NAMALWA (cell line): ENCODE measurements around the gene ENTPD8.

Experiments
- DNase-seq: peaks from one replicate; pipeline ENCODE4 v3.0.0-alpha.2; 2015; ENCODE audit warnings: low spot score

Gene ENTPD8

DNA sequence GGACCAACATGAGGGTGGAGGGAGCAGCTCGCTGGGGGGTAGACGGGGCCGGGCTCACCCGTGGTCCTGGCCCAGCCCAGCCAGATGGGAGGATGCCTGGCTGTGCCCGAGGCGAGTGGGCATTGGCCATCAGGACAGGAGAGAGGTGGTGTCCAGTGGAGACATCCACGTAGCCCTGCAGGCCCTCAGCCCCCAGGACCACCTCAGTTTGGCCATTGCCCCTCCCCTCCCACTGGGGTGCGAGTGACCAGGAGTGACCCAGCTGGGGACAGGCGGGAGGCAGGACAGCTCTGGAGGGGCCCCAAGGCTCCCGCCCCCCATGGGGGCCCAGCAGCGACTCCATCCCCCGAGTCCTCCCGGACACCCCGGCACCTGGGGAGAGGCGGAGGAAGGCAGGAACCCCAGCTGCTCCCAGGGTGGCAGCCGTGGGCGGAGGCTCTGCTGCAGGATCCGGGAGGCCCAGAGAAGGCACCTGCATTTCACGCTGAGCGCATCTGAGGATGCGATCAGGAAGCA, 9.7 kb downstream of the ENTPD8 start:
- no peak for DNase-seq

DNA sequence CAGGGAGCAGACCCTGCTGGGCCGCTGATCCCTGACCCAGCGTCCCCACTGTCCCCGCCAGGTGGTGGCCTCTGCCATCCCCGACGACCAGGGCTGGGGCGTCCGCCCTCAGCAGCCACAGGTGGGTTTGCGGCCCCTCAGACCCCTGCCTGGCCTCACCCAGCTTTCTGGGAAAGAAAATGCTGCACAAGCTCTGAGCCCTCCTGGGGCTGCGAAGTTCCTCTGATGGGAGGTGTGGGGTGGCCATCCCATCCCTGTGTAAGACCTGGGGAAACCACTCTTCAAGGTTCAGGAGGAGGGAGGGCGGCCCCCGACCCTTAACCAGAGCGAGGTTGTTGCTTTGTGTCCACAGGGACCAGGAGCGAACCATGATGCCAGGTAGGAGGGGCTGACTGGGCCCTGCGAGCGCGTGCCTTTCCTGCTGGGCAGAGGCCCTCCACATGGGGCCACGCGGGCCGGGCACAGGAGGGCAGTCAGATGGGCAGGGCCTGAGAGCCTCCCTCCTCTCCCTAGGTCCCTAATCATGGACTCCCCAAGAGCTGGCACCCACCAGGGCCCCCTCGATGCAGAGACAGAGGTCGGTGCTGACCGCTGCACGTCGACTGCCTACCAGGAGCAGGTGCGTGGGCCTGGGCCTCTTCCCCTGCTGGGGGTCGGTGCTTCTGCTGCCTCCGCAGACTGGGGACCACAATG, 10.3 kb downstream of the ENTPD8 start:
- DNase-seq: no peak

DNA sequence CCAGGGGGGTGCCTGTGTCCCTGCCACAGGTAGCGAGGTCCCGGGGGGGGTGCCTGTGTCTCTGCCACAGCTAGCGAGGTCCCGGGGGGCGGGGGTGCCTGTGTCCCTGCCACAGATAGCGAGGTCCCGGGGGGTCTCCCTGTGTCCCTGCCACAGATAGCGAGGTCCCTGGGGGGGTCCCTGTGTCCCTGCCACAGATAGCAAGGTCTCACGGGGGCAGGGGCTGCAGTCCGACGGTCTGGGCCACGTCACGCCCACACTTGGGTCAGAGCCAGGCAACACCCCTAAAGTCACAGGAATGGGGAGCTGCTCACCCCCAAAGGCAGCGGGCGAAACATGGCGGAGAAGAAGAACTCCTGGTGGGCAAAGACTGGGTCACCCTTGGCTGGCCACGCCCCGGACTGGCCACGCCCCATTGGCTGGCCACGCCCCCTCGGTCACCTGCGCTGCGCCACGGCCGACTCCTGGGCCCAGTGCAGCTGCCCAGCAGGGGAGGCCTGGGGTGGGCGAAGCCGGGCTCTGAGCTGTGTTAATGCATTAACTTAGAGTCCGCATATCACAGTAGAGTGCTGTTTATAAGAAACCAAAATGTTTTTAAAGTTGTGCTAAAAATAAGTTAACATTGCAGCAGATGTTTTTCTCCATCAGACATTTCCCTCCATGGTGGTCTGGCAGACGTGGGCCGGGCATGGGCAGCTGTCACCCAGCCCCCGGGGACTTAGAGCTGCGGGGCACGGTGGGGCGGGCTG, 11.0 kb downstream of the ENTPD8 start:
- peak; percentile 77 for DNase-seq

DNA sequence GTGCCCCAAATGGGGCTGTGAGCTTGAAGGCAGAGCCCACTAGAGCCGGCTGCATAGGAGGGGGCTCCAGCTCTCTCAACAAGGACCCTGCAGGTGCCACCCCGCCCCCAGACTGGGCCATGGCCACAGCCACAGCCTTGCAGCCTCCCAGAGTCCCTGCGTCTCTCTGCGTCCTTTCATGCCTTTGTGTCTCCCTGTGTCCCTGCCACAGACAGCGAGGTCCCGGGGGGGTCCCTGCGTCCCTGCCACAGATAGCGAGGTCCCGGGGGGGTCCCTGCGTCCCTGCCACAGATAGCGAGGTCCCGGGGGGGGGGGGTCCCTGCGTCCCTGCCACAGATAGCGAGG, 11.6 kb downstream of the ENTPD8 start:
- DNase-seq: peak; percentile 51

DNA sequence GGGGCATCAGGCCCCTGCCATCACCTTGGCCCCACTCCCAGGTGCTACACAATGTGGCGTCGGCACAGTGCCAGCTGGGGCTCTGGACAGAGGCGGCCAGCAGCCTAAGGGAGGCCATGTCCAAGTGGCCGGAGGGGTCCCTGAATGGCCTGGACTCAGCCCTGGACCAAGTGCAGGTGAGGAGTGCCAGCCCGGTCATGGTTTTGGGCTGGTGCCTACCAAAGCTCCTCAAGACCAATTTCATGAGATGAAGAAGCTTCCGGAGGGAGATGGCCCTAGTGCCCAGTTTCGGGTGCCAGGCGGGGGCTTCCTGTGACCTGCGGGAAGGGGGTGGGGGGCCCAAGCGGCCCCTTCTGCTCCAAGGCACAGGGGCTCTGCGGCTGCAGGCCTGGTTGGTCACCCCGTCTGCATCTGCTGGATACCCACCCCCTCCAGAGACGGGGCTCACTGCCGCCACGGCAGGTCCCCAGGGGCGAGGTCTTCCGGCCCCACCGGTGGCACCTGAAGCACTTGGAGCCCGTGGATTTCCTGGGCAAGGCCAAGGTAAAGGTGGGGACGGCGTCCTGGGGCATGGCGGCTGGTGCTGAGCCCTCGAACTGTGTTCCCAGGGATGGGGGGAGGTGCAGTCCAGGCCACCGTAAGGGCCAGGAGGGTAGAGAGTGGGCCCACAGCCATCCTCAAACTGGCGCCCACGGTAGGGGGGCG, 12.2 kb downstream of the ENTPD8 start:
- DNase-seq: peak; percentile 52

DNA sequence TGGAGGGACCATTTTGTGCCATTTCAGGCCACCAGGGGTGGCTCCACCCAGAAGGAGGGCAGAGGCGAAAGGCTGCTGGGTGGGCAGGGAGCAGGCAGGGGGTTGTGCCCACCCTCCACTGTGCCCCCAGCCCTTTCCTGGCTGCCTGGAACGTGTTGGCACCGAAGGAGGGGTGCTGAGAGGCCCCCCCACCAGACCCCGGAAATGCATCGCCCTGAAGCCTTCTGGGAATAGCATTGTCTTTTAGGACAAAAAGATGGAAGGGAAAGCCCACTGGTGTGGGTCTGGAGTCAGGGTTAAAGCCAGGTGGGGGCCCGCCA, 12.9 kb downstream of the ENTPD8 start:
- DNase-seq: no peak

DNA sequence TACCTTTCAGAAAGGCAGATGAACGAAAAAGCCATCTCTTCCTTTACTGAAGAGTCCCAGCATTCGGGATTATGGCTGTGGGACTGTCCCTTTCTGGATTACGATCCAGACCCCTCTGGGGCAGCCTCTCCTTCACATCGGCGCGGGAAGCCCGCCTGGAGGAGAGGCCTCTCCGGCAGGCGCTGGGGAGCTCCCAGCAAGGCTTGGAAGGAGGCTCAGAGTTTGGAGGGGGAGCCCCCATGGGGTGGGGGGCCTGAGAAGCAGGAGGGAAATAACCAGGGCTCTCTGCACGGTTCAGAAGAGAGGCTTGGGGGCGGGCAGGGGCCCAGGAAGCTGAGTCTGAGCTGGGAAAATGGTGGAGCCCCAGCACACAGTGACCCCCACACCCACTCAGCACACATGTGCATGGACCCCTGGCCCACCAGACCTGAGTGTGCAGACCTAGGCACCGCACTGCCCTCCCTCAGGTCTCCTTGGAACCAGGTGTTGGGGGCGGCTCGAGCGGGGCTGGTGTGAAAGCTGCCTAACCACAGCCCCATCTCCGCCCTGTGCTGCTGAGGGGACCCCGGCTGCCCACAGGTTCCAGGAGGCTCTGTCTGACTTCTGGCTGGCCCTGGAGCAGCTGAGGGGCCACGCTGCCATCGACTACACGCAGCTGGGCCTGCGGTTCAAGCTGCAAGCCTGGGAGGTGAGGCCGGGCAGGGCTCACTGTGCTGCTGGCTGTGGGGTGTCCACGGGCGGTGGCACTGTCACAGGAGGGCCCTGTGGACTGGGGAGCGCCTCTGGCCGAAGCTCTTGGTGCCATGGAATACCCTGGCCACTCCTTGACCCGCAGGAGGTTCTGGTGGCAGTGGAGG, 13.5 kb downstream of the ENTPD8 start:
- DNase-seq: peak; percentile 38

DNA sequence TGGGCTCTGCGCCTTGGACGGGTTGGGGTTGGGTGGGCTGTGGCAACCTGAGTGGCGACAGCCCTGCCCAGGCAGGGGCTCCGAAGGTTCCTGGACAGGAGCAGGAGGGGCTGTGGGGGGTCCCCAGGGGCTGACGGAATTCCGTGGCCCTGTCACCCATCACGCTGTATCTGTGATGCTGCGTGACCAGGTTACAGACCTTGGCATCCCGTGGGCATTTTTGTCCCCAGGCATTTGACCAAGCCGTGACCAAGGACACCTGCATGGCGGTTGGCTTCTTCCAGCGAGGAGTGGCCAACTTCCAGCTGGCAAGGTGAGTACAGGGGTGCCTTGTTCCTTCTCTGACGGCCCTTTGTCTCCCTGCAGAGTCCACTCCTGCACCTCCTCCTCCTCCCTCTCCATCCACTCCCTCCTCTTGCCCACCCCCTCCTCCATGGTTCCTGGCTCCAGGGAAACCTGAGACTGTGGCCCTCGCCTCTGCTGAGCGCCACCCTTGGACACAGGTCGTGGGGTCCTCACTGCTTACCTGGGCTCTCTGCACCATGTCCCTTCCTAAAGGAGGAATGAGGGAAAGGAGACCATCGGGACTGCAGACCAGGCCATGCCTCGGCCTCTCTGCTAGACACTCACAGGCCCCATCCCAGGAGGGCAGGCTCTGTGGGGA, 15.0 kb downstream of the ENTPD8 start:
- no peak for DNase-seq

DNA sequence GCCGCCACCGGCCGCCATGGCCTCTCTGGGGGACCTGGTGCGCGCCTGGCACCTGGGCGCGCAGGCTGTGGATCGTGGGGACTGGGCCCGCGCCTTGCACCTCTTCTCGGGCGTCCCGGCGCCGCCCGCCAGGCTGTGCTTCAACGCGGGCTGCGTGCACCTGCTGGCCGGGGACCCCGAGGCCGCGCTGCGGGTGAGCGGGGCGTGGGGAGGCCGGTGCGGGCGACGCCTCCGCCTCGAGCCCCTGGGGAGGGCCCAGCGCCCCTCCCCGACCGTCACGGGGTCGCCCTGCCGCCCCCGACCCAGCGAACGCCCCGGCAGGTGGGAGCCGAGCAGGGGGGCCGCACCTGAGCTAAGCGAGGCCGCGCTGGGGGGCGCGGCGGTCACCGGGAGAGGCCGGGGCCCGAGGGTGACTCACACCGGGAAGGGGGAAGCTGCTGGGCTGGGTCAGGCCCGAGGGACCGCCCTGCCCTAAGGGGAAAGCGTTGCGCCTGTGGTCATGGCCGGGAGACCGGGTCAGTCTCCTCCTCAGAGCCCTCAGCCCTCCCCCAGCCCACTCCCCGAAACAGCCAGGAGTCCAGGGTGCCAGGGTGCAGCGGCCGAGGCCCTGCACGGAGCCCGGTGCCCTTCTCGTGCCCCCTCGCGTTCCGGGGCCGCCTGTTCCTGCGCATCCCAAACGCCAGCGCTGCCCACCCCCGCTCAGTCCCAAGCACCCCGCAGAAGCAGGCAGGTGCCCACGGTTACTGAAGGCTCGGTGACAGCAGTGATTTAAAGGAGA, 17.5 kb downstream of the ENTPD8 start:
- no peak for DNase-seq

DNA sequence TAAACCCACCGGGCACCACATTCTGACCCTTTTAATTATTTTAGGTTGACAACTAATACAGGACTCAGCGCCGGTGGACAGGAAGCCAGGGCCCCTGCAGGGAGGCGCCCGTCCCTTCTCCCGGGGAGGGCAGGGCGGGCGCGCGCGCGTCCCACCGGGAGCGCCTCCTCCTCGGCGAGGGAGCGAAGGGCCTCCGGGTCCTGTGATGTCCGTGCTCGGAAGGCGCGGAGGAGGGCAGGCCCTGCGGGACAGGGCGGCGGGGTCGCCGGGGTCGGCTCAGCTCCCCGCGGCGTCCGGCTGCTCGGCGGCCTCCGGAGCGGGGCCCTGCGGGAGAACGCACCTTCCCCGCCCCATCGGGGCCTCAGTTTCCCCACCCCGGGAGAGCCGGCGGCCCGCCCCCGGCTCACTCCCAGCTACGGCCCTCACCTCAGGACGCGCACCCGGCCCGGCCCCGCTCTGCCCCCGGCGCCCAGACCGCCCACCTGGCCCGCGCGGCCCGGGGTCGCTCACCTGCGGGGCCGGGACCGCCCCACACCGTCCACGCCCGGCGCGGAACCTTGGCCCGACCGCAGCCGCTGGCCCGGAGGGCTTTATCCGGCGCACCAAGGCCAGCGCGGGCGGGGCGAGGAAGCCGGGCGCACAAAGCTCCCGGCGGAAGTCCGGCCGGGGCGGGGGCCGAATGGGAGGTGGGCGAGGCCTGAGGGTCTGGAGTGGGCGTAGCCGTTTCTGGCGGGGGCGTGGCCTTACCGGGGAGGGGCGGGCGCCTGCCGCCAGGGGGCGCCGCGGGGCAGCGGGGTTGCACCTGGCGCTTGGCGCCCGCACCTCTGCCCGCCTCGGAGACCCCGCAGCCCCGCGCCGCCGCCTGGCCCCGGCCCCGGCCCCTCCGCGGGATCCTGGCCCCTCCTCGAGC, 18.3 kb downstream of the ENTPD8 start, which contains the start of the genes EXD3 and NOXA1:
EXD3 (minus strand) TSS at position 559 of the 910 bp plus-strand sequence. CDS start 27,805 bp downstream, outside the sequence.
NOXA1 (plus strand) TSS at position 790 of the 910 bp plus-strand sequence. CDS start 137 bp downstream, outside the sequence.
- DNase-seq: peak; percentile 94

DNA sequence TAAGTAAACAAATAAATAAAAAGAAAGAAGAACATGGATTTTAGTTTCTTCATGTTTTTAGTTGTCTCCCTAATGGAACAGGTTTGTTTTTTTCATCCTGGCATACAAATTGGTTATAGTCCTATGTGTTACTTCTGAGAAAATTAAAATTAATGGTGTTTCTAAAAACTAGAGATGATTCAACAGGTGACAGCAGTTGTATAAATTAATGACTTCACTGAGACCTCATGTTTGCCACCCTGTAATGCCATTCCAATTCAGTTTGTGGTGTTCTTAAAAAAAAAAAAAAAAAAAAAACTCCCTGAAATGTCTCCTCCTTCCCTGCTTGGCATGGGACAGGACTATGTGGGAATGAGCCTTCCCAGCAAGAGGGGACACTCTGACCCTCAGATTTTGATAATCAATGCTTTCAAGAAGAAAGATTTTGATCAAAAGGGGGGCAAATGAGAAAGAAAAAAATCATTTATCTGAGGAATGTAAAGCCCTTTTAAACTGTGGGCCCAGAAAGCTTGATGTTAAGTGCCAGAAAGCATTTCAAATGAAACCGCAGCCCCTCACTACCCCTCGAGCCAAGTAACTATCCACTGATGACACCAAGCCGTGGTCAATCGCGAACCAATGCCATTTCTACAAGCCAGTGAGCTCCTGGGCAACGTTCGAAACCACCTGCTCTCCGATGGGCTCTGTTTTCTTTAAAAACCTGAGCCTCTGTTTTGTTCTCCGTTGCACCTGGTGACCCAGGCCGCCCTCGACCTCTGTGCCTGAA, 19.1 kb downstream of the ENTPD8 start:
- DNase-seq: peak; percentile 46

DNA sequence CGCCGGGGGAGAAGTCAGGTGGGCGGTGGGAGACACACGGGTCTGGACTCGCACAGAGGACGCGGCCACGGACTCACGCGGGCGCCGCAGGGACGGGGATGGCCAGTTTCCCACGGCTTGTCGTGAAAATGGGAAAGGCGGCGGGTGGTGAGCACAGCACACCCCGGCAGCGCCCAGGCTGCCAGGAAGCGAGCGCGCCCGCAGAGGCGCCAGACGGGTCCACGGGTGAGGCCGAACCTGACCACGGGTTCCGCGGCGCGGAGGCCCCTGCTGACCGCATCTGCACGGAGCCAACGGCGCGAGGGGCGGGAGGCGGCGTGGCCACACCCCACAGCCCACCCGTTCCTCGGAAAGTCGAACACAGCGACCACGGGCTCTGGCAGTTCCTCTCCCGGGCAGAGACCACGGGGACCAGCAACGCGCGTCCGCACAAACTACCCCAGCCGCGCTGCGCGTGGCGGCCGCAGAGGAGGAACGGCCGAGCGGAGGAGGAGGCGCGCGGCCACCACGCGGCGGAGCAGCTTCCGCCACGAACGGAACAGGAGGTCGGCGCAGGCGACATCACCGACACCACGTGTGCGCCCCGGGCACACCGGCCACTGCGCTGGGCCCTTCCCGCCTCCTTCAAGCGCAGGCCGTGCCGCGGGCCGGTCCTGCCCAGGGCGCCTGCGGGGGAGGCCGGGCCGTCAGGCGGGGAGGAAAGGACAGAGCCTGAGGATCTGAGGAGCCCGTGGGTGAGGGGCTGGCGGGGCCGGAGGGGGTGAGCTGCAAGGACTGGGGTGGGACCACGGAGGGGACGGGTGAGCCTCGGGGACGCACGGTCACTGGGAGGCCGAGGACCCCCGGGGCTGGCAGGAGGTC, 23.8 kb downstream of the ENTPD8 start:
- DNase-seq: no peak

DNA sequence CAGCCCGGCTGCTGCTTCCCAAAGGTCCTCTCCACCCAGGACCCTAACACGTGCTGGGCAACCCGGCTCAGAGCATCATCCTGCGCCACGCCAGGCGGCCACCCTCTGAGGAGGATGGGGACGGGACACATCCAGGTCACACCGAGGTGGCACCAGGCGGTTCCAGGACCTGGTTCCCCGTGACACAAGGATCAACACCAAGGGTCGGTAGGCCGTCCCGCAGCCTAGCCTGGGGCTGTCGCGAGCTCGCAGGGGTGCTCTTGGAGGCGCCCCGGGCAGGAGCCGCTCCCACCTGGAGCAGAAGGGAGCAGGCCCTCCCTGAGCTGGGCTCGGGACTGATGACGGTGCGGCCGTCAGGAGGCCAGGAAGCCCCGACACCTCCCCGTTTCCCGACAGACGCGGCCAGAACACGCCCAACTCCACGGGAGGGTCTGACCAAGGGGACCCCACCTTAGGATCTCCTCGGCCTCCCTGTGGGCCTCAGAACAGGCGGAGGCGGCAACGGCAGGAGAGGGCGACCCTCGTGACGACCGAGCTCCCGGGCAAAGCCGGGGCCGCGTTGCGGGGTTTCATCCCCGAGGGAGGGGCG, 24.5 kb downstream of the ENTPD8 start:
- no peak for DNase-seq

DNA sequence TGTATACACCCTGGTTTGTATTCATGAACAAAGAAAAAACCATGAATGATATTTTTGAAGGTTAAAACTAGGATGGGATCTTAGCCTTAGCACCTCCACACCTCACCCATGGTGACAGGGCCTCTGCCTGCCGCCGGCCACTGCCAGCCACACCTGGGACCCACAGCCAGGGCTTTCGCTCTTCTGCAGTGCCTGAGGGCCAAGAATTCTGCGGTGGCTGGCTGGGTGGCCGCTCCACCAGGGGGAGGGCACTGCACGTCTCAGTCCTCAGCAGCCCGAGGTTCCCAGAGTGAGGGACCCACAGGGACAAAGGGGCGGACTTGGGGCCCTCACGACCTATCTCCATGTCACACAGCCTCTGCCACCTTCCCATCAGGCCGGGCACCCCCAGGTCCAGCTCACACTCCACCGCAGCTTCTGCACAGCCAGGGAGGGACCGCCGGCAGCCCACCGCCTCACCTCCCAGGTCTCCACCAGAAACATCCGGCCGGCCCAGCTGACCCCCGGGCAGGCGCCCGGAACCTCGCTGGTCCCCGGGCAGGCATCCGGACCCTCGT, 25.1 kb downstream of the ENTPD8 start:
- no peak for DNase-seq

DNA sequence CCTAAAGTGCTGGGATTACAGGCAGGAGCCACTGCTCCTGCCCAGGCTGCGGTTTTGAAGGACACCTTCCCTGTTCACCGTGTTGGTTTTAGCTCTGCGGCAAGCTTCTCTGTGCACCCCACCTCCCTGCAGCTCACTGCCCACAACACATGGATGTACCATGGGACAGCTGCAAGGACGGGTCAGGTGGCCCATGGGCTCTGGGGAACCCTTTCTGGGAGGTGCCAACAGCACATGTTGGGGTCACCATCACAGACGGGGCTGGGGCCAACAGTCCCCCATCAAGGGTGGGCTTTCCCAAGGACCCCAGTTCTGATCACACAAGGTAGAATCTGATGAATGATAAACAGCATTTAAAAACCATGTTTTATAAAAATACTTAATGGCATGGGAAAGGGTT, 25.7 kb downstream of the ENTPD8 start:
- no peak for DNase-seq

DNA sequence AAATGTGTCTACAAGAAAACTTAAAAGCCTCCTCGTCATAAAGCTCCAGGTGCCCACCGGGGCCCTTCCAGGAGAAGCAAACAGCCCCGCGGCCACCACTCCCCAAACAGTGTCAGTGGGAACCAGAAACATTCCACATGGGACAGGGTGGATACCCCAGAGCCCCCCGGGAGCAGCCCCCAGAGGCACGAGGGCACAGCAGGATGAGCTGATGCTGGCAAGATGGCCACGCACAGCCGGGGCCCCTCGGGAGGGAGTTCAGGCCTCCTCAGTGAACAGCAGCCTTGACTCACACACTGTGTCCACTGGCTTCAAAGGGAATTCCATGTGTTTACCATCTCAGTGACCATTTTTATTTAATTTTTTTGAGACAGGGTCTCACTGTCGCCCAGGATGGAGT, 28.7 kb downstream of the ENTPD8 start:
- no peak for DNase-seq
